ENCODE data around the gene TBC1D22A. TPM values are rescaled to one million over a fixed set of nuclear protein-coding genes. Genes with fewer than 3 reads are reported as not detected.

Gene TBC1D22A
- total and polyA plus RNA-seq, 2 donors (not counting 3 experiments of a cell fraction or from before 2014, with no cell fraction given), result 26.1 to 32.4 TPM

DNA sequence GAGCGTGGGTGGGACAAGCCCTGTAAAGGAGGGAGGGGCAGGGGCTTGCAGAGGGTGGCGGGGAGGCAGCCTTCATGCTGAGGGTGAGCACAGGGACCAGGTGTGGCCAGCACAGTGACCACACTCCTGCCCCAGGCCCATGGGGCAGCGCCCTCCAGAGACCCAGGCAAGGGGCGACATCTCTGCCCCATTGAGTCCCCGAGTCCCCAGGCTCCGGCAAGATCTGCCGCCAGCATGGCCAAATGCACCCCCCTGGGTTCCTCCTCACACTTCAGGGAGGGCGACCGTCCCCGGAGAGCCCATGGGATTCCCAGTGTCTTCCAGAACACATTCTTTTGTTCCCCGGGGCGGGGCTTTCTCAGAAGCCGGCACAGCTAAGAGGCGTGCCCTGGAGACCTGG, 362.5 kb downstream of the TBC1D22A start:
- Histone ChIP-seq H4K20me1 (replicated peaks; ENCODE audit: control insufficient read depth, extremely low read depth, insufficient read depth, low read length) (no peaks in the 10 kb centered on the region), H3K36me3 (ENCODE audit: control insufficient read depth in 2 of 2, extremely low read depth in 1 of 2, insufficient read depth in 2 of 2, low read length in 2 of 2) (no peaks in the 10 kb centered on the region), H3K4me1 (ENCODE audit: control insufficient read depth, extremely low read depth, insufficient read depth, low read length) (no peaks in the 10 kb centered on the region), H2AFZ (ENCODE audit: low read depth, low read length) (no peak overlapping the region), H3K27me3 (ENCODE audit: control insufficient read depth in 2 of 2, insufficient read depth in 2 of 2, low read length in 2 of 2) (no peaks in the 10 kb centered on the region), H3K79me2 (ENCODE audit: control insufficient read depth, insufficient read depth, low read length) (no peaks in the 10 kb centered on the region), H3K4me2 (ENCODE audit: insufficient read depth, low read length) (no peak overlapping the region), H3K4me3 (replicated peaks in 1 of 3; ENCODE audit: insufficient read depth in 1 of 3, low read depth in 1 of 3, low read length in 3 of 3) (no peak overlapping the region), H3K9ac (replicated peaks; ENCODE audit: extremely low read depth, insufficient read depth, low read length) (no peak overlapping the region), H3K9me1 (replicated peaks; ENCODE audit: control insufficient read depth, extremely low read depth, insufficient read depth, low read length) (no peaks in the 10 kb centered on the region), H3K27ac (ENCODE audit: insufficient read depth, low read depth, low read length) (no peak overlapping the region), H3K9me3 (replicated peaks; ENCODE audit: control insufficient read depth, insufficient read depth, low read length) (no peaks in the 10 kb centered on the region)
- BruUV-seq (replicated peaks), result no TSS peak
- intact Hi-C loops (cut with micrococcal nuclease) (no loop called here), dilution Hi-C loops (cut with MboI; ENCODE audit: extremely low pct_ligation_motif_present, low sequenced_read_pairs) (no loop called here)
- POLR2A ChIA-PET, result no interaction called here
- DNase-seq (ENCODE audit: low read depth, low spot score) (no peak), FAIRE-seq (no peak)
- TF ChIP-seq, protein P1, sequence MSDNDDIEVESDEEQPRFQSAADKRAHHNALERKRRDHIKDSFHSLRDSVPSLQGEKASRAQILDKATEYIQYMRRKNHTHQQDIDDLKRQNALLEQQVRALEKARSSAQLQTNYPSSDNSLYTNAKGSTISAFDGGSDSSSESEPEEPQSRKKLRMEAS (IDR thresholded peaks at IDR 0.05; ENCODE audit: insufficient read depth, insufficient read length), result no peak
- TF ChIP-seq GATA2 (IDR thresholded peaks at IDR 0.05; ENCODE audit: insufficient read depth, insufficient read length, low read depth, low read length) (no peak), POLR2A (IDR thresholded peaks at IDR 0.05; ENCODE audit: low read depth, low read length) (no peak), EZH2 (IDR thresholded peaks at IDR 0.05; ENCODE audit: borderline replicate concordance, low read depth, low read length, severe bottlenecking) (no peak), POLR2AphosphoS5 (IDR thresholded peaks at IDR 0.05; ENCODE audit: insufficient read depth, low read depth, low read length) (no peak)
- TF ChIP-seq, protein P2, sequence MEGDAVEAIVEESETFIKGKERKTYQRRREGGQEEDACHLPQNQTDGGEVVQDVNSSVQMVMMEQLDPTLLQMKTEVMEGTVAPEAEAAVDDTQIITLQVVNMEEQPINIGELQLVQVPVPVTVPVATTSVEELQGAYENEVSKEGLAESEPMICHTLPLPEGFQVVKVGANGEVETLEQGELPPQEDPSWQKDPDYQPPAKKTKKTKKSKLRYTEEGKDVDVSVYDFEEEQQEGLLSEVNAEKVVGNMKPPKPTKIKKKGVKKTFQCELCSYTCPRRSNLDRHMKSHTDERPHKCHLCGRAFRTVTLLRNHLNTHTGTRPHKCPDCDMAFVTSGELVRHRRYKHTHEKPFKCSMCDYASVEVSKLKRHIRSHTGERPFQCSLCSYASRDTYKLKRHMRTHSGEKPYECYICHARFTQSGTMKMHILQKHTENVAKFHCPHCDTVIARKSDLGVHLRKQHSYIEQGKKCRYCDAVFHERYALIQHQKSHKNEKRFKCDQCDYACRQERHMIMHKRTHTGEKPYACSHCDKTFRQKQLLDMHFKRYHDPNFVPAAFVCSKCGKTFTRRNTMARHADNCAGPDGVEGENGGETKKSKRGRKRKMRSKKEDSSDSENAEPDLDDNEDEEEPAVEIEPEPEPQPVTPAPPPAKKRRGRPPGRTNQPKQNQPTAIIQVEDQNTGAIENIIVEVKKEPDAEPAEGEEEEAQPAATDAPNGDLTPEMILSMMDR (IDR thresholded peaks at IDR 0.05; ENCODE audit: extremely low read depth in 1 of 2, insufficient read depth in 1 of 2, low read depth in 1 of 2, low read length in 2 of 2), result no peak
- CTCF ChIA-PET, result no interaction called here

DNA sequence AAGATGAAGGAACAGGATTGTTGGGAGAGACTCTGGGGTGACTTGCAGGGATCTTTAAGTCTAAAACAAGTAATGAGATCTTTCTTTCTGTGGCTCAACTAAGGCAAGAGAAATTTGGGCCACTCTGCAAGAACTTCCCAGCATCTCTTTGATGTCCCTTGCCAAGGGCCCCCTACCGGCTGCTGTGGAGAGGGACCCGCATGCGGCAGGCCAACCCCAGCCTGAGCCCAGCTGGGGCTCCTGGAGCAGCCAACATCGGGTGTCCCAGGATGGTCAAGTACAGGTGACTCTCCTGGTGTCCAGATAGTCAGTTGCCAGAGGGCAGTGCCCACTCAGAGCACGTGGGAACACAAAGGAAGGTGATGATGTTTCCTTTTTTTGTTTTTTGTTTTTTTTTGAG, 363.2 kb downstream of the TBC1D22A start:
- Histone ChIP-seq H3K27me3 (ENCODE audit: control insufficient read depth in 2 of 2, insufficient read depth in 2 of 2, low read length in 2 of 2) (no peaks in the 10 kb centered on the region), H3K4me1 (ENCODE audit: control insufficient read depth, extremely low read depth, insufficient read depth, low read length) (no peaks in the 10 kb centered on the region), H3K79me2 (ENCODE audit: control insufficient read depth, insufficient read depth, low read length) (no peaks in the 10 kb centered on the region), H3K4me3 (replicated peaks in 1 of 3; ENCODE audit: insufficient read depth in 1 of 3, low read depth in 1 of 3, low read length in 3 of 3) (no peak overlapping the region), H3K27ac (ENCODE audit: insufficient read depth, low read depth, low read length) (no peak overlapping the region), H3K9ac (replicated peaks; ENCODE audit: extremely low read depth, insufficient read depth, low read length) (no peak overlapping the region), H2AFZ (ENCODE audit: low read depth, low read length) (no peak overlapping the region), H3K9me3 (replicated peaks; ENCODE audit: control insufficient read depth, insufficient read depth, low read length) (no peaks in the 10 kb centered on the region), H4K20me1 (replicated peaks; ENCODE audit: control insufficient read depth, extremely low read depth, insufficient read depth, low read length) (no peaks in the 10 kb centered on the region), H3K36me3 (ENCODE audit: control insufficient read depth in 2 of 2, extremely low read depth in 1 of 2, insufficient read depth in 2 of 2, low read length in 2 of 2) (no peaks in the 10 kb centered on the region), H3K4me2 (ENCODE audit: insufficient read depth, low read length) (no peak overlapping the region), H3K9me1 (replicated peaks; ENCODE audit: control insufficient read depth, extremely low read depth, insufficient read depth, low read length) (no peaks in the 10 kb centered on the region)
- dilution Hi-C loops (cut with MboI; ENCODE audit: extremely low pct_ligation_motif_present, low sequenced_read_pairs), result no loop called here
- no TSS peak for BruUV-seq (replicated peaks)
- intact Hi-C loops (cut with micrococcal nuclease), result no loop called here
- ChIA-PET POLR2A (no interaction called here), CTCF (no interaction called here)
- TF ChIP-seq FOS (IDR thresholded peaks at IDR 0.05; ENCODE audit: borderline replicate concordance, insufficient read depth, low read length), result no peak
- TF ChIP-seq, protein P2 (IDR thresholded peaks at IDR 0.05; ENCODE audit: extremely low read depth in 1 of 2, insufficient read depth in 1 of 2, low read depth in 1 of 2, low read length in 2 of 2), result peak; percentile 6 to 8
- DNase-seq (ENCODE audit: low read depth, low spot score) (no peak), FAIRE-seq (no peak)
